DND-41 (cell line): ENCODE results near the gene GPC3.

Source experiments
- ATAC-seq: fragments of 200-7000 bp; cut with Tn5 transposase; 3 replicates; pipeline ENCODE4 v1.9.1; 2021; ENCODE audit warnings: low read depth; ENCODE audit not compliant: insufficient read depth
- DNase-seq: peaks from one replicate; pipeline ENCODE4 v3.0.0-alpha.2; 2020
- H2AFZ ChIP-seq: 2 replicates; pipeline ENCODE4 v1.6.0; 2012; ENCODE audit warnings: low read depth, low read length
- H3K27ac ChIP-seq: 2 replicates; pipeline ENCODE4 v1.5.1; 2012; ENCODE audit warnings: low read length, inconsistent platforms
- H3K27me3 ChIP-seq: fragments of 200-600 bp; sonication (generic); 2 replicates; pipeline ENCODE4 v1.6.0; 2012; ENCODE audit warnings: low read length, mild to moderate bottlenecking, inconsistent platforms; ENCODE audit not compliant: insufficient read depth, poor library complexity
- H3K36me3 ChIP-seq: 2 replicates; pipeline ENCODE4 v1.5.1; 2012; ENCODE audit warnings: low read length, inconsistent platforms; ENCODE audit not compliant: insufficient read depth
- H3K4me1 ChIP-seq: 2 replicates; pipeline ENCODE4 v1.5.1; 2012; ENCODE audit warnings: mild to moderate bottlenecking, low read length; ENCODE audit not compliant: insufficient read depth
- H3K4me2 ChIP-seq: 2 replicates; pipeline ENCODE4 v1.6.0; 2012; ENCODE audit warnings: mild to moderate bottlenecking, moderate library complexity, low read length, inconsistent platforms; ENCODE audit not compliant: insufficient read depth
- H3K4me3 ChIP-seq, 2 experiments: fragments of 200-600 bp in 1 of 2; shearing (Covaris generic) in 1 of 2; 2 replicates each; pipeline ENCODE4 v1.5.1; 2012 to 2016; ENCODE audit warnings: inconsistent platforms in 2 of 2, low read length in 2 of 2, mild to moderate bottlenecking in 2 of 2, low read depth in 1 of 2, moderate library complexity in 1 of 2
- H3K79me2 ChIP-seq: 2 replicates; pipeline ENCODE4 v1.6.0; 2012; ENCODE audit warnings: low read length, inconsistent platforms; ENCODE audit not compliant: insufficient read depth
- H3K9ac ChIP-seq: 2 replicates; pipeline ENCODE4 v1.6.0; 2012; ENCODE audit warnings: low read depth, mild to moderate bottlenecking, inconsistent platforms, low read length, moderate library complexity
- H3K9me3 ChIP-seq: 2 replicates; pipeline ENCODE4 v1.5.1; 2012; ENCODE audit warnings: low read length, moderate library complexity, mild to moderate bottlenecking, inconsistent platforms; ENCODE audit not compliant: insufficient read depth, severe bottlenecking
- H4K20me1 ChIP-seq: 2 replicates; pipeline ENCODE4 v1.6.0; 2012; ENCODE audit warnings: low read length; ENCODE audit not compliant: insufficient read depth
- EZH2 ChIP-seq: IDR thresholded peaks from 3 replicates; pipeline ENCODE4 v1.6.1; 2012; ENCODE audit warnings: borderline replicate concordance, low read depth, mild to moderate bottlenecking, moderate library complexity, low read length, inconsistent platforms; ENCODE audit not compliant: severe bottlenecking
- TF ChIP-seq, protein P1 (sequence below): IDR thresholded peaks from 2 replicates; pipeline ENCODE4 v1.5.1; 2012; ENCODE audit warnings: borderline replicate concordance, low read length, moderate library complexity, mild to moderate bottlenecking; ENCODE audit not compliant: poor library complexity, severe bottlenecking; ENCODE audit errors: extremely low read depth

Gene GPC3

DNA sequence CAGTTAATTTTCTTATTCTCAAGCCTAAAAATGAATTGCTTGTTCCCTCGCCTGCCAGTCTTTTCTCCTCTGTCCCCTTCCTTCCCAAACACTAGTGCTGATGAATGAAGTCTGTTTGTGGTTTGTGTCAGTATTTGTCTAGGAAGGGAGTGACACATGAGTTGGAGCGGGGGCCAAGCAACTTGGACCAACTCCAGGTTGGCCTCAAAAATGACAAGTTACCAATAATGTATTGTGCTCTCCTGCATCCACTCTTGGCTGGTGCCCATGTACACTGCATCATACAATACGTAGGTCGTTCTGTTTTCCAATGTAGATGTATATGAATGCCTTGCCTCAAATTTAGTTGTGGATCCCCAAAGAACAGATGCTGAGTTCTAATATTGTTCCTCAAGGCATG lies 347.1 kb downstream of the GPC3 start:
- Histone ChIP-seq H3K27me3 (no peaks in the 10 kb centered on the region), H3K4me2 (no peak overlapping the region), H3K79me2 (no peaks in the 10 kb centered on the region), H3K9me3 (no peaks in the 10 kb centered on the region), H3K4me3 (no peak overlapping the region), H3K27ac (no peak overlapping the region), H4K20me1 (no peaks in the 10 kb centered on the region), H3K36me3 (no peaks in the 10 kb centered on the region), H3K9ac (no peak overlapping the region), H3K4me1 (no peaks in the 10 kb centered on the region), H2AFZ (no peak overlapping the region)
- ATAC-seq = no peak
- TF ChIP-seq, protein P1, sequence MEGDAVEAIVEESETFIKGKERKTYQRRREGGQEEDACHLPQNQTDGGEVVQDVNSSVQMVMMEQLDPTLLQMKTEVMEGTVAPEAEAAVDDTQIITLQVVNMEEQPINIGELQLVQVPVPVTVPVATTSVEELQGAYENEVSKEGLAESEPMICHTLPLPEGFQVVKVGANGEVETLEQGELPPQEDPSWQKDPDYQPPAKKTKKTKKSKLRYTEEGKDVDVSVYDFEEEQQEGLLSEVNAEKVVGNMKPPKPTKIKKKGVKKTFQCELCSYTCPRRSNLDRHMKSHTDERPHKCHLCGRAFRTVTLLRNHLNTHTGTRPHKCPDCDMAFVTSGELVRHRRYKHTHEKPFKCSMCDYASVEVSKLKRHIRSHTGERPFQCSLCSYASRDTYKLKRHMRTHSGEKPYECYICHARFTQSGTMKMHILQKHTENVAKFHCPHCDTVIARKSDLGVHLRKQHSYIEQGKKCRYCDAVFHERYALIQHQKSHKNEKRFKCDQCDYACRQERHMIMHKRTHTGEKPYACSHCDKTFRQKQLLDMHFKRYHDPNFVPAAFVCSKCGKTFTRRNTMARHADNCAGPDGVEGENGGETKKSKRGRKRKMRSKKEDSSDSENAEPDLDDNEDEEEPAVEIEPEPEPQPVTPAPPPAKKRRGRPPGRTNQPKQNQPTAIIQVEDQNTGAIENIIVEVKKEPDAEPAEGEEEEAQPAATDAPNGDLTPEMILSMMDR = no peak
- TF ChIP-seq EZH2 = no peak
- no peak for DNase-seq

DNA sequence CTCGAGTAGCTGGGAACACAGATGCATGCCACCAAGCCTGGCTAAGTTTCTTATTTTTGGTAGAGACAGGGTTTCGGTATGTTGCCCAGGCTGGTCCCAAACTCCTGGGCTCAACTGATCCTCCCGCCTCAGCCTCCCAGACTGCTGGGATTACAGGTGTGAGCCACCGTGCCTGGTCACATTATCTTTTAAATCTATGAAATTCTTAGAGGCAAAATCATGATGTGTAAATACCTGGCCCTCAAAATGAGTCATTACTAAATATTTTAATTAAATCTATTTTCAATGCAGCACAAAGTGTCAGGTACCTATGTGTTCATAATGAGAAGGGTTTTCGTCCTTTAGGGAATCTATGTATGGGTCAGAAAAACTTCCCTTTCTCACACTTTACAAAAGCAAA lies 347.6 kb downstream of the GPC3 start:
- Histone ChIP-seq H3K9me3 (no peaks in the 10 kb centered on the region), H3K4me1 (no peaks in the 10 kb centered on the region), H4K20me1 (no peaks in the 10 kb centered on the region), H3K27ac (no peak overlapping the region), H3K27me3 (no peaks in the 10 kb centered on the region), H3K4me3 (no peak overlapping the region), H3K79me2 (no peaks in the 10 kb centered on the region), H3K4me2 (no peak overlapping the region), H3K36me3 (no peaks in the 10 kb centered on the region), H2AFZ (no peak overlapping the region), H3K9ac (no peak overlapping the region)
- TF ChIP-seq, protein P1 = no peak
- TF ChIP-seq EZH2 = no peak
- ATAC-seq = no peak
- DNase-seq = no peak

DNA sequence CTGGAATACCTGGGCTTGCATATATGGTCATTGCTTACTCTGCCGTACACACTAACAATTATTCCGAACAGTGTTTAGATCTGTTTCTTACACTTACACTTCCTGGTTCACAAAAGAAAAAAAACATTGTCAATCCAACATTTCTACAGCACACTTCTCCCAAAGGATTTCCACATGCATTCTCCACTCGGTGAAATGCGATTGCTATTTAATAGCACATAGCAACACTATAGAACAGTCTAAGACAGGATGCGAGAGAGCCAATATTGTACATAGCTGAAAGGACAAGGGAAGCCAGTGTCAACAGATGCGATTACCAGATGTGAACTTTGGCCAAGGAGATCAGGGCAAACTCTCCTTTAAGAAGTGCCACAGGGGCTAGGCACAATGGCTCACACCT lies 349.4 kb downstream of the GPC3 start:
- no peak overlapping the region for H2AFZ ChIP-seq

More for the DNA sequence above, 349.4 kb downstream of the GPC3 start:
- H3K36me3 ChIP-seq = no peaks in the 10 kb centered on the region
- TF ChIP-seq, protein P1 = no peak
- no peak for TF ChIP-seq EZH2
- no peaks in the 10 kb centered on the region for H3K9me3 ChIP-seq
- H4K20me1 ChIP-seq = no peaks in the 10 kb centered on the region
- H3K27me3 ChIP-seq = no peaks in the 10 kb centered on the region
- no peak overlapping the region for H3K4me2 ChIP-seq
- no peak for DNase-seq
- no peak for ATAC-seq
- H3K4me3 ChIP-seq = no peak overlapping the region
- H3K9ac ChIP-seq = no peak overlapping the region
- no peaks in the 10 kb centered on the region for H3K79me2 ChIP-seq
- no peaks in the 10 kb centered on the region for H3K4me1 ChIP-seq
- H3K27ac ChIP-seq = no peak overlapping the region
